HEK293 (cell line): ENCODE measurements around the gene CDC20.

Experiments used
- CTCF ChIA-PET: fragments of 350-600 bp; formaldehyde crosslinking; extraction: SDS; loops from one replicate; lab custom pipeline; 2021; ENCODE audit warnings: antibody characterized with exemption; lab: Yijun Ruan, JAX
- POLR2A ChIA-PET: fragments of 300-600 bp; formaldehyde crosslinking; extraction: SDS; loops from one replicate; lab custom pipeline; 2020; ENCODE audit warnings: antibody characterized with exemption, inconsistent platforms; lab: Yijun Ruan, JAX
- H3K27ac ChIP-seq: fragments of 200-500 bp; sonication (Bioruptor generic); 2 replicates; pipeline ENCODE4 v1.5.1; 2014; ENCODE audit warnings: low read depth, low read length, control low read depth, inconsistent platforms; ENCODE audit errors: extremely low read depth
- H3K36me3 ChIP-seq, 2 experiments: fragments of 200-500 bp in 1 of 2; sonication (Bioruptor generic) in 1 of 2; 1 replicate in 1 of 2; 2 replicates in 1 of 2; pipeline ENCODE4 v1.5.1; 2014 to 2017; ENCODE audit warnings: inconsistent platforms in 2 of 2, low read length in 2 of 2; ENCODE audit not compliant: control insufficient read depth in 2 of 2, insufficient read depth in 1 of 2
- H3K4me1 ChIP-seq: fragments of 200-500 bp; sonication (Bioruptor generic); 2 replicates; pipeline ENCODE4 v1.5.1; 2014; ENCODE audit warnings: mild to moderate bottlenecking, low read length, inconsistent platforms; ENCODE audit not compliant: control insufficient read depth, insufficient read depth
- H3K4me3 ChIP-seq: 2 replicates; pipeline ENCODE4 v1.5.1; 2011; ENCODE audit warnings: low read depth, mild to moderate bottlenecking, control low read depth, low read length, moderate library complexity
- H3K9me3 ChIP-seq: fragments of 200-500 bp; sonication (Bioruptor generic); 2 replicates; pipeline ENCODE4 v1.5.1; 2014; ENCODE audit warnings: low read depth, low read length, inconsistent platforms; ENCODE audit not compliant: control insufficient read depth, insufficient read depth
- CTCF ChIP-seq: fragments of 450-650 bp; formaldehyde crosslinking; IDR thresholded peaks from 2 replicates; pipeline ENCODE4 v1.5.1; 2016; ENCODE audit warnings: missing biosample characterization, missing genetic modification characterization
- EGR2 ChIP-seq: fragments of 450-650 bp; formaldehyde crosslinking; IDR thresholded peaks from 2 replicates; pipeline ENCODE4 v1.5.1; 2016; ENCODE audit warnings: low read depth, missing biosample characterization, missing genetic modification characterization
- TSHZ1 ChIP-seq: fragments of 450-650 bp; formaldehyde crosslinking; IDR thresholded peaks from 2 replicates; pipeline ENCODE4 v1.5.1; 2016; ENCODE audit warnings: missing biosample characterization, missing genetic modification characterization, borderline replicate concordance
- YY2 ChIP-seq: fragments of 450-650 bp; formaldehyde crosslinking; IDR thresholded peaks from 2 replicates; pipeline ENCODE4 v1.5.1; 2016; ENCODE audit warnings: missing biosample characterization, missing genetic modification characterization
- ZBTB17 ChIP-seq: fragments of 450-650 bp; formaldehyde crosslinking; IDR thresholded peaks from 2 replicates; pipeline ENCODE4 v1.5.1; 2016; ENCODE audit warnings: missing biosample characterization, missing genetic modification characterization
- ZBTB20 ChIP-seq: fragments of 450-650 bp; formaldehyde crosslinking; IDR thresholded peaks from 2 replicates; pipeline ENCODE4 v1.5.1; 2016; ENCODE audit warnings: missing biosample characterization, missing genetic modification characterization
- ZBTB49 ChIP-seq: fragments of 450-650 bp; formaldehyde crosslinking; IDR thresholded peaks from 2 replicates; pipeline ENCODE4 v1.5.1; 2016; ENCODE audit warnings: missing biosample characterization, missing genetic modification characterization, low read depth
- ZFHX2 ChIP-seq: fragments of 450-650 bp; formaldehyde crosslinking; conservative IDR thresholded peaks from 2 replicates; pipeline ENCODE4 v1.5.1; 2016; ENCODE audit warnings: missing biosample characterization, missing genetic modification characterization
- ZNF26 ChIP-seq: fragments of 450-650 bp; formaldehyde crosslinking; IDR thresholded peaks from 2 replicates; pipeline ENCODE4 v1.5.1; 2016; ENCODE audit warnings: missing biosample characterization, missing genetic modification characterization
- ZNF416 ChIP-seq: fragments of 450-650 bp; formaldehyde crosslinking; IDR thresholded peaks from 2 replicates; pipeline ENCODE4 v1.5.1; 2016; ENCODE audit warnings: missing biosample characterization, missing genetic modification characterization
- ZNF580 ChIP-seq: fragments of 450-650 bp; formaldehyde crosslinking; IDR thresholded peaks from 2 replicates; pipeline ENCODE4 v1.5.1; 2016; ENCODE audit warnings: missing biosample characterization, missing genetic modification characterization

Gene CDC20

GRCh38 chr1:43316738-43317520 lies 41.9 kb upstream of the CDC20 start:
- CTCF ChIA-PET, result interaction anchor here (1.4 kb wide), 1 partner anchor 14 kb away, joined by 4 read pairs; no protein-coding TSS in a partner anchor
- Histone ChIP-seq H3K27ac (no peak overlapping the region), H3K4me1 (no peaks in the 10 kb centered on the region), H3K36me3 (no peaks in the 10 kb centered on the region), H3K4me3 (no peak overlapping the region), H3K9me3 (no peaks in the 10 kb centered on the region)
- TF ChIP-seq CTCF (tag by site-specific recombination) (peak; percentile 28; the same call in 1 of the 2 replicates), ZBTB49 (tag by site-specific recombination) (no peak)
- POLR2A ChIA-PET, result interaction anchor here (0.9 kb wide), 1 partner anchor 41 kb away, joined by 3 read pairs; the partner anchor contains the start of gene CDC20

- Histone ChIP-seq H3K4me3 (no peak overlapping the region), H3K36me3 (no peaks in the 10 kb centered on the region), H3K4me1 (no peaks in the 10 kb centered on the region), H3K9me3 (no peaks in the 10 kb centered on the region), H3K27ac (no peak overlapping the region)
- CTCF ChIA-PET, result interaction anchor here (0.6 to 1.4 kb wide), 2 partner anchors 15 to 1124 kb away, joined by 3 to 4 read pairs; no protein-coding TSS in a partner anchor
- TF ChIP-seq ZNF416 (tag by site-specific recombination), result no peak
- peak; percentile 77 for TF ChIP-seq ZFHX2
- peak; percentile 74 for TF ChIP-seq EGR2 (tag by site-specific recombination)
- TF ChIP-seq ZBTB17 (tag by site-specific recombination), result 0 out of 2 replicates have a peak, but pooled peaks have one; percentile 22
- POLR2A ChIA-PET, result no interaction called here
These were observed 40.8 kb upstream of the CDC20 start for GRCh38 chr1:43317817-43318471.

GRCh38 chr1:43318831-43319230 lies 40.0 kb upstream of the CDC20 start:
- Histone ChIP-seq H3K36me3 (no peaks in the 10 kb centered on the region), H3K27ac (no peak overlapping the region), H3K9me3 (no peaks in the 10 kb centered on the region), H3K4me3 (no peak overlapping the region), H3K4me1 (no peaks in the 10 kb centered on the region)
- CTCF ChIA-PET, result interaction anchor here (0.6 to 1.4 kb wide), 2 partner anchors 16 to 1123 kb away, joined by 3 to 4 read pairs; no protein-coding TSS in a partner anchor
- POLR2A ChIA-PET, result no interaction called here
- TF ChIP-seq ZBTB20 (tag by site-specific recombination) (0 out of 2 replicates have a peak, but pooled peaks have one; percentile 22), YY2 (tag by site-specific recombination) (no peak)

GRCh38 chr1:43319288-43319687 lies 39.5 kb upstream of the CDC20 start:
- Histone ChIP-seq H3K9me3 (no peaks in the 10 kb centered on the region), H3K36me3 (no peaks in the 10 kb centered on the region), H3K27ac (no peak overlapping the region), H3K4me3 (no peak overlapping the region)
- ChIA-PET CTCF (no interaction called here), POLR2A (no interaction called here)
- TF ChIP-seq ZBTB49 (tag by site-specific recombination) (no peak), ZNF26 (tag by site-specific recombination) (no peak), TSHZ1 (no peak), ZNF580 (tag by site-specific recombination) (no peak)
- TF ChIP-seq, all 188 proteins: peak for 0
- no peaks in the 10 kb centered on the region for H3K4me1 ChIP-seq
